ENCODE measurements around the gene ARSI. TPM values are rescaled to one million over a fixed set of nuclear protein-coding genes. Genes with fewer than 3 reads are reported as not detected.
A peak's percentile ranks its signal among the peaks of the same experiment; 100 is the strongest.

The ARSI gene
- total and polyA plus RNA-seq, 2 of the 4 experiments (the other 2 are of a cell fraction), result 14.8 to 15.2 TPM

DNA sequence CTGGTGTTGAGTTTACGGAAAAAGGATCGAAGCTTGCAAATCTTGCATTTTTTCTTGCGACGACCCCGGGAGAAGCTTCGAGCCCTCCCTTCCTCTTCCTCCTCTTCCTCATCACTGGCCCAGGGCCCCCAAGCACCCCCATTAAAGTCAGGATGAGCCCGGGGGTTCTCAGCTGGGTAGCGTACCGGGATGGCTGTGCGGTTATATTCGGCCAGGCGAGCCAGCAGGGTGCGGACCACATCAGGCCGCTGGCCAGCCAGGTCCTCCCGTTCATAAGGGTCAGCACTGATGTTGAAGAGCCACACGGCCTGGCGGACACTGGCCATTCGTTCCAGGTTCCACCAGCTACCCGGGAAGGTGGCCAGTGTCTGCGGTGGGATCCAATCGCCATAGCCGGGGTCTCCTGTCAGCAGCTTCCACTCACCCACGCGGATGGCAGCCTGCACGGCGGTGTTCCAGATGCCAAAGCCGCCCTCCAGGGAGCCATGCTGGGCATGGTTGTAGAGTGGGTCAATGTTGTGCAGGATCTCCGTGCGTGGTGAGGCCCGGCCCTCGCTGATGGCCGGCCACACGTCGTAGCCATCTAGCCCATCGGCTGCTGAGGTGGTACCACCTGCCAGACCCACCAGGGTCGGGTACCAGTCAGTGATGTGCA lies 5.3 kb downstream of the ARSI start:
- no peak overlapping the region for H2AFZ ChIP-seq (replicated peaks; ENCODE audit: low read length, poor library complexity)
- peaks cover 36% of the 10 kb centered on the region for H3K9me1 ChIP-seq (ENCODE audit: insufficient read depth, low read length)
- no peak overlapping the region for H4K5ac ChIP-seq (ENCODE audit: low read depth, low read length)
- no peak overlapping the region for H3K4me2 ChIP-seq (ENCODE audit: low read depth, low read length)
- H3K9me3 ChIP-seq (ENCODE audit: control insufficient read depth, insufficient read depth, low read length), result no peaks in the 10 kb centered on the region
- no peak overlapping the region for H2BK15ac ChIP-seq (ENCODE audit: low read depth, low read length)
- no TSS peak for BruUV-seq (replicated peaks)
- dilution Hi-C loops (cut with HindIII; ENCODE audit: low sequenced_read_pairs, unreplicated experiment) (no loop called here), in situ Hi-C loops (cut with MboI; ENCODE audit: low sequenced_read_pairs) (no loop called here), intact Hi-C loops (cut with micrococcal nuclease) (no loop called here)
- H3K9ac ChIP-seq (ENCODE audit: low read depth, low read length), result no peak overlapping the region
- H2BK120ac ChIP-seq (ENCODE audit: low read depth, low read length), result peak overlapping the region; percentile 22; the same call in 1 of the 2 replicates
- ChIA-PET CTCF (no interaction called here), POLR2A (ENCODE audit: unreplicated experiment) (interaction anchor here (0.6 kb wide), 1 partner anchor 1403 kb away, joined by 6 read pairs; no protein-coding TSS in a partner anchor)
- ATAC-seq (ENCODE audit: low read depth), result no peak
- H2BK20ac ChIP-seq (ENCODE audit: low read depth, low read length), result no peak overlapping the region; the same call in 1 of the 2 replicates
- H2AK5ac ChIP-seq (ENCODE audit: low read depth, low read length), result peak overlapping the region; percentile 88; the same call in 1 of the 2 replicates
- no peak overlapping the region for H2BK5ac ChIP-seq (ENCODE audit: low read depth, low read length, poor library complexity, severe bottlenecking)
- no peak overlapping the region for H3K56ac ChIP-seq (ENCODE audit: extremely low read depth, insufficient read depth, low read length)
- H3K79me1 ChIP-seq (ENCODE audit: low read depth in 1 of 2, low read length in 2 of 2), result peaks cover 9 to 48% of the 10 kb centered on the region in 2 experiments; a peak in 3 of 4 replicates
- DNase-seq, result no peak
- no peak overlapping the region for H3K4ac ChIP-seq (ENCODE audit: low read depth, low read length)
- H3K4me3 ChIP-seq (ENCODE audit: insufficient read depth, low read depth, low read length), result no peak overlapping the region
- peaks cover 34% of the 10 kb centered on the region for H3K4me1 ChIP-seq (ENCODE audit: control insufficient read depth, insufficient read depth, low read length)
- no peaks in the 10 kb centered on the region for H3K27me3 ChIP-seq (ENCODE audit: control insufficient read depth, insufficient read depth, low read length)
- peaks cover 12% of the 10 kb centered on the region; the same call in 1 of the 2 replicates for H3K36me3 ChIP-seq (ENCODE audit: control insufficient read depth, insufficient read depth, low read length)
- H3K23ac ChIP-seq (ENCODE audit: low read depth, low read length), result no peak overlapping the region
- H3K18ac ChIP-seq (ENCODE audit: low read depth, low read length), result no peak overlapping the region
- no peak overlapping the region for H4K8ac ChIP-seq (ENCODE audit: low read depth in 2 of 2, low read length in 2 of 2)
- no peak overlapping the region for H3K14ac ChIP-seq (replicated peaks; ENCODE audit: low read depth, low read length)
- peak overlapping the region; percentile 1; the same call in 1 of the 2 replicates for H4K91ac ChIP-seq (ENCODE audit: insufficient read depth, low read depth, low read length)
- WGBS, 2 experiments (ENCODE audit: extremely low coverage in 2 of 2, insufficient read length in 1 of 2), result 95% methylated on average over 22 of the region's 36 CpGs; no CpG with 5 or more reads in 1 of the 2 experiments
- H3K27ac ChIP-seq (ENCODE audit: insufficient read depth, low read length), result no peak overlapping the region
- peaks cover 8% of the 10 kb centered on the region; the same call in 1 of the 2 replicates for H4K20me1 ChIP-seq (ENCODE audit: insufficient read depth, low read length)
- H2AK9ac ChIP-seq (replicated peaks; ENCODE audit: low read depth, low read length, poor library complexity), result peak overlapping the region; percentile 19
- TF ChIP-seq CHD1 (IDR thresholded peaks at IDR 0.05; ENCODE audit: low read depth, low read length) (no peak), MAFK (IDR thresholded peaks at IDR 0.05; ENCODE audit: low read depth, low read length) (no peak), NFE2L2 (IDR thresholded peaks at IDR 0.05; ENCODE audit: low read depth, low read length) (no peak), RCOR1 (IDR thresholded peaks at IDR 0.05; ENCODE audit: insufficient replicate concordance, low read length) (no peak), POLR2A (IDR thresholded peaks at IDR 0.05; ENCODE audit: low read depth, low read length) (no peak), MAZ (IDR thresholded peaks at IDR 0.05; ENCODE audit: borderline replicate concordance, low read depth, low read length) (no peak), MXI1 (IDR thresholded peaks at IDR 0.05; ENCODE audit: borderline replicate concordance, low read depth, low read length) (no peak), CEBPB (IDR thresholded peaks at IDR 0.05; ENCODE audit: low read depth, low read length) (no peak), BHLHE40 (IDR thresholded peaks at IDR 0.05; ENCODE audit: low read depth, low read length) (no peak), FOS (IDR thresholded peaks at IDR 0.05; ENCODE audit: low read depth, low read length) (no peak), SMC3 (IDR thresholded peaks at IDR 0.05; ENCODE audit: low read depth, low read length) (no peak), RAD21 (IDR thresholded peaks at IDR 0.05; ENCODE audit: low read length) (no peak), USF2 (IDR thresholded peaks at IDR 0.05; ENCODE audit: low read depth, low read length) (no peak), RFX5 (IDR thresholded peaks at IDR 0.05; ENCODE audit: low read depth, low read length) (no peak)
- TF ChIP-seq, protein P1, sequence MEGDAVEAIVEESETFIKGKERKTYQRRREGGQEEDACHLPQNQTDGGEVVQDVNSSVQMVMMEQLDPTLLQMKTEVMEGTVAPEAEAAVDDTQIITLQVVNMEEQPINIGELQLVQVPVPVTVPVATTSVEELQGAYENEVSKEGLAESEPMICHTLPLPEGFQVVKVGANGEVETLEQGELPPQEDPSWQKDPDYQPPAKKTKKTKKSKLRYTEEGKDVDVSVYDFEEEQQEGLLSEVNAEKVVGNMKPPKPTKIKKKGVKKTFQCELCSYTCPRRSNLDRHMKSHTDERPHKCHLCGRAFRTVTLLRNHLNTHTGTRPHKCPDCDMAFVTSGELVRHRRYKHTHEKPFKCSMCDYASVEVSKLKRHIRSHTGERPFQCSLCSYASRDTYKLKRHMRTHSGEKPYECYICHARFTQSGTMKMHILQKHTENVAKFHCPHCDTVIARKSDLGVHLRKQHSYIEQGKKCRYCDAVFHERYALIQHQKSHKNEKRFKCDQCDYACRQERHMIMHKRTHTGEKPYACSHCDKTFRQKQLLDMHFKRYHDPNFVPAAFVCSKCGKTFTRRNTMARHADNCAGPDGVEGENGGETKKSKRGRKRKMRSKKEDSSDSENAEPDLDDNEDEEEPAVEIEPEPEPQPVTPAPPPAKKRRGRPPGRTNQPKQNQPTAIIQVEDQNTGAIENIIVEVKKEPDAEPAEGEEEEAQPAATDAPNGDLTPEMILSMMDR (conservative IDR thresholded peaks at IDR 0.05; ENCODE audit: low read depth, low read length), result no peak
